GM12878 (cell line): ENCODE measurements around the gene SVIP.

Experiments
- BCLAF1 ChIP-seq: fragments of 450-650 bp; IDR thresholded peaks from 2 replicates; pipeline ENCODE4 v1.6.1; 2017; ENCODE audit warnings: antibody characterized with exemption, mild to moderate bottlenecking, moderate library complexity
- BRCA1 ChIP-seq: IDR thresholded peaks from 2 replicates; pipeline ENCODE4 v1.6.1; 2011; ENCODE audit warnings: low read depth, low read length, improper control_type of control experiment
- CTCF ChIP-seq, 3 experiments: IDR thresholded peaks in 2 of 3; conservative IDR thresholded peaks in 1 of 3; 2 replicates each; pipeline ENCODE4 v1.5.1; 2011; ENCODE audit warnings: low read depth in 3 of 3, low read length in 3 of 3, mild to moderate bottlenecking in 3 of 3, control low read depth in 2 of 3, moderate library complexity in 2 of 3, inconsistent platforms in 1 of 3, mixed read lengths in 1 of 3; ENCODE audit not compliant: control insufficient read depth in 2 of 3, insufficient read depth in 1 of 3; ENCODE audit errors: extremely low read depth in 1 of 3
- POLR2A ChIP-seq: IDR thresholded peaks from 2 replicates; pipeline ENCODE4 v1.6.1; 2011; ENCODE audit warnings: low read depth, mild to moderate bottlenecking, low read length
- SMC3 ChIP-seq: IDR thresholded peaks from 2 replicates; pipeline ENCODE4 v1.6.1; 2011; ENCODE audit warnings: low read length, improper control_type of control experiment, borderline replicate concordance
- ZBTB11 ChIP-seq: fragments of 450-650 bp; formaldehyde crosslinking; IDR thresholded peaks from 2 replicates; pipeline ENCODE4 v1.5.0; 2022; ENCODE audit warnings: mild to moderate bottlenecking, missing genetic modification characterization

- TF ChIP-seq BRCA1 (no peak), ZBTB11 (CRISPR knock-in tag) (no peak), CTCF (IDR thresholded peaks at IDR 0.05 in 2 of 3, conservative IDR thresholded peaks at IDR 0.05 in 1 of 3; ENCODE audit: control insufficient read depth in 2 of 3, extremely low read depth in 1 of 3, insufficient read depth in 1 of 3, low read depth in 3 of 3, low read length in 3 of 3) (no peak), BCLAF1 (no peak), POLR2A (no peak), SMC3 (no peak)
Measured at GRCh38 chr11:22800482-22800881, 29.1 kb downstream of the SVIP start.
